Measurements from ENCODE around the gene LETMD1. TPM values are rescaled to one million over a fixed set of nuclear protein-coding genes. Genes with fewer than 3 reads are reported as not detected.
A peak's percentile ranks its signal among the peaks of the same experiment; 100 is the strongest.

The LETMD1 gene
- total RNA-seq, 1 donor from 2014 or later, result 20.6 TPM

DNA sequence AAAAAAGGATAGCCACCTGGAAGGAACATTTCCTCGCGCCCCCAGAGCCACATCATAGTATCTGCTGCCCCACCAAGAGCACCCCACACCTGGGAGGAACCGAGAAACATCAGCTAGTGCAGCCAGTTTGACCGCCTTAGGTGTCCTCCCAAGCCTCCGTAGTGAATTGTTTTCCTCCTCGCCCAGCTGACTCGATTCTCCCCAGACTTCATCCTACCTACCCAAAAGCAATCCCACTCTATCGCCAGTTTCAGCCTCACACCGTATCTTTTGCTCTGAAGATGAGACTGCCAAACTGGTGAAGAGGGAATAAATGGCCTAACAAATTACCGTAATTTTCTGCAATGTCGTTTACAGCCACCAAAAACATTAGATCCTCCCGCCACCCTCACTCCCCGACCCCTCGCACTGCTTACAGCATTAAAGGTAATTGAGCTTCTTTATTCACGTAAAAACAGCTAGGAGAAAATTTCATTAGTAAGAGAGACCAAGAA lies 20.7 kb upstream of the LETMD1 start:
- intact Hi-C loops (cut with micrococcal nuclease), result no loop called here
- H3K9me3 ChIP-seq (replicated peaks), result no peaks in the 10 kb centered on the region
- no peaks in the 10 kb centered on the region for H3K36me3 ChIP-seq
- peaks cover 33% of the 10 kb centered on the region for H3K4me1 ChIP-seq
- DNase-seq, result no peak
- TF ChIP-seq, protein P1, sequence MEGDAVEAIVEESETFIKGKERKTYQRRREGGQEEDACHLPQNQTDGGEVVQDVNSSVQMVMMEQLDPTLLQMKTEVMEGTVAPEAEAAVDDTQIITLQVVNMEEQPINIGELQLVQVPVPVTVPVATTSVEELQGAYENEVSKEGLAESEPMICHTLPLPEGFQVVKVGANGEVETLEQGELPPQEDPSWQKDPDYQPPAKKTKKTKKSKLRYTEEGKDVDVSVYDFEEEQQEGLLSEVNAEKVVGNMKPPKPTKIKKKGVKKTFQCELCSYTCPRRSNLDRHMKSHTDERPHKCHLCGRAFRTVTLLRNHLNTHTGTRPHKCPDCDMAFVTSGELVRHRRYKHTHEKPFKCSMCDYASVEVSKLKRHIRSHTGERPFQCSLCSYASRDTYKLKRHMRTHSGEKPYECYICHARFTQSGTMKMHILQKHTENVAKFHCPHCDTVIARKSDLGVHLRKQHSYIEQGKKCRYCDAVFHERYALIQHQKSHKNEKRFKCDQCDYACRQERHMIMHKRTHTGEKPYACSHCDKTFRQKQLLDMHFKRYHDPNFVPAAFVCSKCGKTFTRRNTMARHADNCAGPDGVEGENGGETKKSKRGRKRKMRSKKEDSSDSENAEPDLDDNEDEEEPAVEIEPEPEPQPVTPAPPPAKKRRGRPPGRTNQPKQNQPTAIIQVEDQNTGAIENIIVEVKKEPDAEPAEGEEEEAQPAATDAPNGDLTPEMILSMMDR (IDR thresholded peaks at IDR 0.05; ENCODE audit: borderline replicate concordance), result no peak
- H3K4me3 ChIP-seq, result no peak overlapping the region
- H3K27ac ChIP-seq (replicated peaks), result no peak overlapping the region
- no peaks in the 10 kb centered on the region for H3K27me3 ChIP-seq (ENCODE audit: low read depth)

DNA sequence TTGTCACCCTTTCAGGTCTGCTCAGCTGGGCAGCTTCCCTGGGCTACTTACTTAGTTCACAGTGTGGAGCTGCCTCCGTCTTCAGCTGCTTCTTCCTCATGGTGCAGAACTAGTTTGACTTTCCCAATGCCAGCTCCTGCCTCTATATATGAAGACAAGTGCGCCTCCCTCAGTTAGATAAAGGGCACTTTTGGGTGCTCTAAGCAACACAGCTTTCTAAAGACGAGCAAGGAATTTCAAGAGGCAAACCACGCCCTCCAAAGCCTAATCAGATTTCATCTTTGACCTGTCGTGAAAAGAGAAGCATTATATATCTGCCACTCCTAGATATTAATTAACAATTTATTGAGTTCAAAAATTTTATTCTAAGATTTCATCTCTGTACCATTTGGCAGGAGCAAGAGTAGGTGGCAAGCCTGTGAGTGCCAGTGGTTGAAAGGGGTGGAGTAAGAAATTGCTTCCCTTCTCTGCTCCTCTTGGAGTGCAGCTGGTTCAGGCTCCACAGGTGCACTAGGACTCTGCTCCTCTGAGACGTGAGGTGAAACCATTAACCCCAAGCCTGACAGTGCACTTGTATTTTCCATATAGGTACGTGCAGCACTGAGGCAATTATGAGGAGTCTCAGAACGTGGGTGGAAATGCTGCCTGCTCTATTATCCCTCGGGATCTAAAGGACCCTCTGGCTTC lies 19.9 kb upstream of the LETMD1 start:
- intact Hi-C loops (cut with micrococcal nuclease), result no loop called here
- no peak overlapping the region for H3K27ac ChIP-seq (replicated peaks)
- peaks cover 33% of the 10 kb centered on the region for H3K4me1 ChIP-seq
- no peaks in the 10 kb centered on the region for H3K9me3 ChIP-seq (replicated peaks)
- no peaks in the 10 kb centered on the region for H3K36me3 ChIP-seq
- no peak overlapping the region for H3K4me3 ChIP-seq
- DNase-seq, result no peak
- TF ChIP-seq, protein P1 (IDR thresholded peaks at IDR 0.05; ENCODE audit: borderline replicate concordance), result peak; percentile 21
- H3K27me3 ChIP-seq (ENCODE audit: low read depth), result no peaks in the 10 kb centered on the region

DNA sequence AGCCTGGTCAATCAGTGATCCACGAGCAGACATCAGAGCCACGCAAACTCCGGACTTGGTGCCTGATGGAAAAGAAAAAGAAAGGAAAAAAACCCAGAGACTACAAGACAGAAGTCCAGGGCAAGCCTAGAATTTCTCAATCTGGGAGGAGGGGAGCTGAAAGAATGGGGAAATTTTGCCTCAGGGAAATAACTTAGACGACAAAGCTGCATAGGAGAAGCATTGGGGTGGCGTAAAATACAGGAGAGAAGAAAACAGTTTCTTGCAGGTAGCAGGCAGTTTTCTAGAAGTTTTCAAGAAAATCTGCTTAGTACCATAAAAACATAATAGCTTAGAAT lies 19.3 kb upstream of the LETMD1 start:
- Histone ChIP-seq H3K27me3 (ENCODE audit: low read depth) (no peaks in the 10 kb centered on the region), H3K27ac (replicated peaks) (no peak overlapping the region), H3K36me3 (no peaks in the 10 kb centered on the region), H3K4me3 (no peak overlapping the region), H3K9me3 (replicated peaks) (no peaks in the 10 kb centered on the region), H3K4me1 (peaks cover 30% of the 10 kb centered on the region)
- intact Hi-C loops (cut with micrococcal nuclease), result no loop called here
- TF ChIP-seq, protein P1 (IDR thresholded peaks at IDR 0.05; ENCODE audit: borderline replicate concordance), result no peak
- no peak for DNase-seq

DNA sequence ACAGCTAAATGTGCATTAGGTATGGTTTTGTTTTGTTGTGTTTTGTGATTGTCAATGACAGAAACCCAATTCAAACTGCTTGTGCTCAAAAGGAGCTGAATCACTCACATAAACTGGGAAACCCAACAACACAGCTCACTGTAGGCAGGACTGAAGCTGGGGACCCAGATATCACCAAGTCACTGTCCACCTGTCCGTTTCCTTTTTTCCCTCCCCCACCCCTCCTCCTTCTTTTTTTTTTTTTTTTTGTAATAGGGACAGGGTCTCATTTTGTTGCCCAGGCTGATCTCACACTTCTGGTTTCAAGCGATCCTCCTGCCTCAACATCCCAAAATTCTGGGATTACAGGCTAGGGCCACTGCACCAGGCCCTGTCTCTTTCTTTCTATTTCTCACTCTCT lies 15.1 kb upstream of the LETMD1 start:
- H3K27me3 ChIP-seq (ENCODE audit: low read depth), result no peaks in the 10 kb centered on the region
- H3K4me1 ChIP-seq, result no peaks in the 10 kb centered on the region
- no peak overlapping the region for H3K27ac ChIP-seq (replicated peaks)
- no peak for DNase-seq
- TF ChIP-seq, protein P1 (IDR thresholded peaks at IDR 0.05; ENCODE audit: borderline replicate concordance), result no peak
- H3K9me3 ChIP-seq (replicated peaks), result no peaks in the 10 kb centered on the region
- H3K4me3 ChIP-seq, result no peak overlapping the region
- H3K36me3 ChIP-seq, result no peaks in the 10 kb centered on the region
- intact Hi-C loops (cut with micrococcal nuclease), result no loop called here

DNA sequence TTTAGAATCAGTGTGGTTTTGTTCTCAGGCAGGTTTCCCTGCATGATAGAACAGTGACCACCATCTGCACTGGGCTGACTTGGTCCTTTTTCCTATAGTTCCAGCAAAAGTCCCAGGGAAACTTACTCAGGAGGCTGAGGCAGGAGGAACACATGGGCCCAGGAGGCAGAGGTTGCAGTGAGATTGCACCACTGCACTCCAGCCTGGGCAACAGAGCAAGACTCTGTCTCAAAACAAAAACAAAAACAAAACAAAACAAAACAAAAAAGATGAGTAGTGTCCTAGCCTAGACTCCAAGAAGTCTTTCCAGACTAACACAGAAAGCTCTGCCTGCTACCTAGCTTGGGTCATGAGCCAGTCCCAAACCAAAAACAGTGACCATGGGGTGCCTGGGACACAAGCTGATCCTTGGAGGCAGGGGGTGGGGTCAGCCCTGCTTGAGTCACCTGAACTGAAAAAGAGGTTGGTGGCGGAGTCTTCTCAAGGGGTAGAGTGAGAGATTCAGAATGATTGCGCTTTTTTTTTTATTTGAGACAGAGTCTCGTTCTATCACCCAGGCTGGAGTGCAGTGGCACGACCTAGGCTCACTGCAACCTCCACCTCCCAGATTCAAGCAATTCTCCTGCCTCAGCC lies 14.6 kb upstream of the LETMD1 start:
- no peaks in the 10 kb centered on the region for H3K4me1 ChIP-seq
- no peaks in the 10 kb centered on the region for H3K27me3 ChIP-seq (ENCODE audit: low read depth)
- H3K4me3 ChIP-seq, result no peak overlapping the region
- no peak for DNase-seq
- H3K9me3 ChIP-seq (replicated peaks), result no peaks in the 10 kb centered on the region
- intact Hi-C loops (cut with micrococcal nuclease), result no loop called here
- no peaks in the 10 kb centered on the region for H3K36me3 ChIP-seq
- H3K27ac ChIP-seq (replicated peaks), result no peak overlapping the region
- TF ChIP-seq, protein P1 (IDR thresholded peaks at IDR 0.05; ENCODE audit: borderline replicate concordance), result no peak
